Esophagus squamous epithelium (tissue), 4 donors: Measurements from ENCODE around the gene SMIM26.

Source experiments
- POLR2A ChIP-seq, 4 donors: fragments of 450-650 bp; IDR thresholded peaks; one replicate each; pipeline ENCODE4 v1.6.1; 2017; ENCODE audit warnings: antibody characterized with exemption in 4 of 4, mild to moderate bottlenecking in 4 of 4, moderate library complexity in 3 of 4
- TF ChIP-seq, protein P1 (sequence below), 6 experiments: fragments of 450-650 bp in 4 of 6; fragments of 200-600 bp in 2 of 6; sonication (generic) in 2 of 6; IDR thresholded peaks; one replicate each; pipeline ENCODE4 v1.5.1; 2016 to 2019; ENCODE audit warnings: antibody characterized with exemption in 6 of 6, mild to moderate bottlenecking in 4 of 6, moderate library complexity in 4 of 6

DNA sequence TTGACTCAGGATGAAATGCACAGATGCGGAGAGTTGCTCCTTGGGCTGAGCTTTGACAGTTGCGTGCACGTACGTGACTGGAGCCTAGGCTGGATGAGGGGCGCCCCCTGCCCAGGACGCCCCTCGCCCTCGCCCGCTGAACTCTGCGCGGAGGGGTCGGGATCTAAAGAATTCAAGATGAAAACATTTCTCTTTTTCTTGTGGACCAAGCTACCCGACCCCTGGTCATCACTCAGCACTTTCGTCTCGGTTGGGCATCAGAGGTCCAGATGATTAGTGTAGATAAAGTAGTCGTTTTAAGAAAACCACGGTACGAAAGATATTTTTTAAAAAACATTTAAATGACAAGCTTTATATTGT is 21.3 kb downstream of the SMIM26 start:
- TF ChIP-seq, protein P1, sequence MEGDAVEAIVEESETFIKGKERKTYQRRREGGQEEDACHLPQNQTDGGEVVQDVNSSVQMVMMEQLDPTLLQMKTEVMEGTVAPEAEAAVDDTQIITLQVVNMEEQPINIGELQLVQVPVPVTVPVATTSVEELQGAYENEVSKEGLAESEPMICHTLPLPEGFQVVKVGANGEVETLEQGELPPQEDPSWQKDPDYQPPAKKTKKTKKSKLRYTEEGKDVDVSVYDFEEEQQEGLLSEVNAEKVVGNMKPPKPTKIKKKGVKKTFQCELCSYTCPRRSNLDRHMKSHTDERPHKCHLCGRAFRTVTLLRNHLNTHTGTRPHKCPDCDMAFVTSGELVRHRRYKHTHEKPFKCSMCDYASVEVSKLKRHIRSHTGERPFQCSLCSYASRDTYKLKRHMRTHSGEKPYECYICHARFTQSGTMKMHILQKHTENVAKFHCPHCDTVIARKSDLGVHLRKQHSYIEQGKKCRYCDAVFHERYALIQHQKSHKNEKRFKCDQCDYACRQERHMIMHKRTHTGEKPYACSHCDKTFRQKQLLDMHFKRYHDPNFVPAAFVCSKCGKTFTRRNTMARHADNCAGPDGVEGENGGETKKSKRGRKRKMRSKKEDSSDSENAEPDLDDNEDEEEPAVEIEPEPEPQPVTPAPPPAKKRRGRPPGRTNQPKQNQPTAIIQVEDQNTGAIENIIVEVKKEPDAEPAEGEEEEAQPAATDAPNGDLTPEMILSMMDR (IDR thresholded peaks at IDR 0.05), result no peak
- TF ChIP-seq POLR2A (IDR thresholded peaks at IDR 0.05), result no peak
